HepG2 (cell line): Measurements from ENCODE around the gene PPP1R13B. TPM values are rescaled to one million over a fixed set of nuclear protein-coding genes. Genes with fewer than 3 reads are reported as not detected.

Experiments
- ASH2L ChIP-seq: fragments of 300-600, 200-600 bp; sonication (generic); IDR thresholded peaks from 2 replicates; pipeline ENCODE4 v1.7.0; 2017; ENCODE audit warnings: low read depth, mild to moderate bottlenecking, moderate library complexity, mixed read lengths, low read length; ENCODE audit not compliant: insufficient read length
- ATAD3A ChIP-seq: sonication (generic); formaldehyde crosslinking; IDR thresholded peaks from 2 replicates; pipeline ENCODE4 v1.4.0; 2020; ENCODE audit warnings: missing genetic modification reagents
- MAZ ChIP-seq, 2 experiments: sonication (generic) in 1 of 2; formaldehyde crosslinking in 1 of 2; IDR thresholded peaks; 2 replicates each; pipeline versions ENCODE4 v1.5.0 to v1.6.1; 2012 to 2020; ENCODE audit warnings: low read depth in 2 of 2, mild to moderate bottlenecking in 2 of 2, borderline replicate concordance in 1 of 2, improper control_type of control experiment in 1 of 2, low read length in 1 of 2, missing genetic modification reagents in 1 of 2, moderate library complexity in 1 of 2
- MTA1 ChIP-seq: sonication (generic); formaldehyde crosslinking; IDR thresholded peaks from 2 replicates; pipeline ENCODE4 v1.4.0; 2020; ENCODE audit warnings: missing genetic modification reagents, mild to moderate bottlenecking, borderline replicate concordance
- MTA3 ChIP-seq: sonication (generic); formaldehyde crosslinking; IDR thresholded peaks from 2 replicates; pipeline ENCODE4 v1.4.0; 2020; ENCODE audit warnings: missing genetic modification reagents
- NONO ChIP-seq, 2 experiments: fragments of 450-650 bp in 1 of 2; sonication (generic) in 1 of 2; formaldehyde crosslinking in 1 of 2; IDR thresholded peaks in 1 of 2; conservative IDR thresholded peaks in 1 of 2; 2 replicates each; pipeline versions ENCODE4 v1.6.1 to v1.8.0; 2017 to 2022; ENCODE audit warnings: mild to moderate bottlenecking in 1 of 2, missing genetic modification reagents in 1 of 2, moderate library complexity in 1 of 2
- NR3C1 ChIP-seq: sonication (generic); formaldehyde crosslinking; IDR thresholded peaks from 2 replicates; pipeline ENCODE4 v1.4.0; 2020; ENCODE audit warnings: missing genetic modification reagents
- PCBP1 ChIP-seq: fragments of 200-400 bp; formaldehyde crosslinking; IDR thresholded peaks from 2 replicates; pipeline ENCODE4 v1.6.1; 2017; ENCODE audit warnings: mild to moderate bottlenecking, low read depth, low read length, borderline replicate concordance
- PHF8 ChIP-seq: sonication (generic); formaldehyde crosslinking; IDR thresholded peaks from 2 replicates; pipeline ENCODE4 v1.5.0; 2020; ENCODE audit warnings: missing genetic modification reagents
- POGK ChIP-seq: sonication (generic); formaldehyde crosslinking; conservative IDR thresholded peaks from 2 replicates; pipeline ENCODE4 v1.8.0; 2022; ENCODE audit warnings: mild to moderate bottlenecking, moderate library complexity, missing genetic modification reagents
- RNF219 ChIP-seq: sonication (generic); formaldehyde crosslinking; IDR thresholded peaks from 2 replicates; pipeline ENCODE4 v1.5.0; 2020; ENCODE audit warnings: mild to moderate bottlenecking, missing genetic modification reagents
- TFDP1 ChIP-seq: IDR thresholded peaks from 2 replicates; pipeline ENCODE4 v1.6.1; 2016; ENCODE audit warnings: missing compliant biosample characterization, missing genetic modification reagents, borderline replicate concordance
- USF2 ChIP-seq, 2 experiments: sonication (generic) in 1 of 2; formaldehyde crosslinking in 1 of 2; IDR thresholded peaks; 2 replicates each; pipeline versions ENCODE4 v1.5.1 to v1.6.1; 2011 to 2020; ENCODE audit warnings: borderline replicate concordance in 1 of 2, low read depth in 1 of 2, low read length in 1 of 2, mild to moderate bottlenecking in 1 of 2, missing genetic modification reagents in 1 of 2, moderate library complexity in 1 of 2
- ZFP82 ChIP-seq: sonication (generic); formaldehyde crosslinking; IDR thresholded peaks from 2 replicates; pipeline ENCODE4 v1.5.1; 2020; ENCODE audit warnings: mild to moderate bottlenecking, missing genetic modification reagents, borderline replicate concordance
- ZNF10 ChIP-seq: sonication (generic); formaldehyde crosslinking; IDR thresholded peaks from 2 replicates; pipeline ENCODE4 v1.4.0; 2020; ENCODE audit warnings: mild to moderate bottlenecking, low read depth, missing genetic modification reagents, borderline replicate concordance
- ZNF441 ChIP-seq: sonication (generic); formaldehyde crosslinking; IDR thresholded peaks from 2 replicates; pipeline ENCODE4 v1.7.0; 2021; ENCODE audit warnings: missing genetic modification reagents, borderline replicate concordance
- ZSCAN5A ChIP-seq: sonication (generic); formaldehyde crosslinking; IDR thresholded peaks from 2 replicates; pipeline ENCODE4 v1.8.0; 2022; ENCODE audit warnings: mild to moderate bottlenecking, missing genetic modification reagents, borderline replicate concordance
- polyA plus RNA-seq, 8 experiments: library from polyadenylated mRNA; depleted of rRNA in 3 of 8; stranded (reverse) in 7 of 8; unstranded in 1 of 8; fragments of >200 nt; fragmentation: Illumina TruSeq in 4 of 8; extraction: Trizol in 4 of 8; gene quantifications; 2 replicates each; pipeline versions ENCODE4 v1.2.1 to v1.2.3, GENCODE V29; 2011 to 2016; ENCODE audit warnings: low read depth in 4 of 8, missing spikeins in 1 of 8, mixed read lengths in 1 of 8; ENCODE audit not compliant: insufficient read depth in 1 of 8
- total RNA-seq, 5 experiments: library from RNA; depleted of rRNA; stranded (reverse); fragments of >200 nt; fragmentation: Illumina TruSeq; extraction: Trizol; gene quantifications; 2 replicates each; pipeline ENCODE4 v1.2.3, GENCODE V29; 2016; ENCODE audit warnings: low read depth in 1 of 5

PPP1R13B gene
- total and polyA plus RNA-seq, 2 of the 13 experiments (the other 11 are each of a cell fraction or from before 2014, with no cell fraction given), result 4.6 to 9.4 TPM

- TF ChIP-seq MAZ (IDR thresholded peaks at IDR 0.05; ENCODE audit: borderline replicate concordance, low read depth, low read length) (peak; percentile 86), MAZ (CRISPR knock-in tag; IDR thresholded peaks at IDR 0.05; ENCODE audit: low read depth) (peak; percentile 89), MTA1 (CRISPR knock-in tag) (peak; percentile 86; the same call in 1 of the 2 replicates), RNF219 (CRISPR knock-in tag) (no peak; the same call in 1 of the 2 replicates), ZSCAN5A (CRISPR knock-in tag) (no peak; the same call in 1 of the 2 replicates), ZFP82 (CRISPR knock-in tag) (no peak), ATAD3A (CRISPR knock-in tag) (no peak), NR3C1 (CRISPR knock-in tag) (no peak), PHF8 (CRISPR knock-in tag) (peak; percentile 55), ASH2L (peak; percentile 81), ZNF441 (CRISPR knock-in tag) (peak; percentile 94), MTA3 (CRISPR knock-in tag) (no peak), ZNF10 (CRISPR knock-in tag) (no peak), POGK (CRISPR knock-in tag) (peak; percentile 81), TFDP1 (CRISPR knock-in tag) (peak; percentile 38; the same call in 1 of the 2 replicates), PCBP1 (0 out of 2 replicates have a peak, but pooled peaks have one; percentile 62), USF2 (IDR thresholded peaks at IDR 0.05; ENCODE audit: low read depth, low read length) (no peak), USF2 (CRISPR knock-in tag; IDR thresholded peaks at IDR 0.05; ENCODE audit: borderline replicate concordance) (peak; percentile 29; the same call in 1 of the 2 replicates), NONO (IDR thresholded peaks at IDR 0.05) (no peak), NONO (CRISPR knock-in tag; conservative IDR thresholded peaks at IDR 0.05) (peak; percentile 82)
Observed at GRCh38 chr14:103879570-103880347, 32.4 kb upstream of the PPP1R13B start (continued).
